Left lobe of liver (tissue), 2 donors: ENCODE measurements around the gene SERPINA1. TPM values are rescaled to one million over a fixed set of nuclear protein-coding genes. Genes with fewer than 3 reads are reported as not detected.
A peak's percentile ranks its signal among the peaks of the same experiment; 100 is the strongest.

ENCODE experiments used
- ATAC-seq: fragments of 200-7000 bp; cut with Tn5 transposase; one replicate; pipeline ENCODE4 v1.9.1; 2020; ENCODE audit warnings: mild to moderate bottlenecking, moderate library complexity
- DNase-seq: peaks from one replicate; pipeline ENCODE4 v3.0.0-alpha.2; 2020; ENCODE audit warnings: low spot score
- total RNA-seq: library from RNA; stranded (reverse); gene quantifications from one replicate; pipeline ENCODE4 v1.2.1, GENCODE V29; 2021
- donor health status: DM: no; HTN: no; CAD: no; lungs with moderate emphysema.
- donor health status: DM: no; HTN: yes; CAD: no.

The SERPINA1 gene
- total RNA-seq, 1 donor from 2014 or later = 17,840 TPM

DNA sequence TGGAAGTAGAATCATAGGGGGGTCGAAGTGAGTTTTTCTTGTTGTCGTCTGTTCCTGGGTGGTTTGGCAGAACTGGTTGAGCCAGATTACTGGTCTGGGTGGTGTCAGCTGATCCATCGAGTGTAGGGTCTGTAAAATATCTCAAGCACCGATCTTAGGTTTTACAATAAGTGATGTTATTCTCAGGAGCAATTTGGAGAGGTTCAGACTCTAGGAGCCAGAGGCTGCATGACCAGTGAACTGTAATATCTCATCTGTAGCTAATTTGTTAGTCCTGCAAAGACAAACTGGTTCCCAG lies 9.7 kb upstream of the SERPINA1 start:
- DNase-seq (no peak), ATAC-seq (no peak)

DNA sequence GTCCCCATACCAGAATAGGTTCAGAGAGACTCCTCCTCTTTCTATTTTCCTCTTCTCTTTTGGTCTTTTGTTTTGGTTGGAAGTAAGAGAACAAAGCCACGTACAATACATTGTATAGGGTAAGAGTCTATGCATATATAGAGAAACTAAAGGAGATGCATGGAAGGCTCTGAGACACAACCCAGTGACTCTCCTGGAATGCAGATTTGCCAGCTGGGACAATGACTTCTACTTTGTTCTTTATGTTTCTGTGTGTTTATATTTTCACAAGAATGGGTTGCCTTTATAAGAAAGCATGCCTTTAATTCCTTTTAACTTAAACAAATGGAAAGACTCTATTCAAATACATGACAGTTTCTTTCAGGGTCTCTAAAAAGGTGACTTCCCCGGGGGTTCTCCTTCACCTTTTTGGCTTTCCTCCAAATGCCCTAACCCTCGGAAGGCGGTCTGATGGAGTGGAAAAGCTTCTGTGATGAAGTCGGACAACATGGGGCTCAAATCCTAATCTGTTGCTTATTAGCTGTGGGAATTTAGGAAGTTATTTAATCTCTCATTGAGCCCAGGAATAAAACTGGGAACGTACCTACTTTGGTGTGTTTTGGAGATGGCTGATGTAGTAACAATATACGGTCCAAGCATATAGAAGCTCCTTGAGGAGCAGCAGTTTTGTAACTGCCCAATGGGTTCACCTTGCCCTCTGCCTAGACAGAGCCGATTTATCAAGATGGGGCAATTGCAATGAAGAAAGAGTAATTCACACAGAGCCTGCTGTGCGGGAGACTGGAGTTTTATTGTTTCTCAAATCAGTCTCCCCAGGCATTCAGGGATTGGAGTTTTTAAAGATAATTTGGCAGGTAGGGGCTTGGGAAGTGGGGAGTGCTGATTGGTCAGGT lies 9.1 kb upstream of the SERPINA1 start:
- DNase-seq (no peak), ATAC-seq (no peak)

DNA sequence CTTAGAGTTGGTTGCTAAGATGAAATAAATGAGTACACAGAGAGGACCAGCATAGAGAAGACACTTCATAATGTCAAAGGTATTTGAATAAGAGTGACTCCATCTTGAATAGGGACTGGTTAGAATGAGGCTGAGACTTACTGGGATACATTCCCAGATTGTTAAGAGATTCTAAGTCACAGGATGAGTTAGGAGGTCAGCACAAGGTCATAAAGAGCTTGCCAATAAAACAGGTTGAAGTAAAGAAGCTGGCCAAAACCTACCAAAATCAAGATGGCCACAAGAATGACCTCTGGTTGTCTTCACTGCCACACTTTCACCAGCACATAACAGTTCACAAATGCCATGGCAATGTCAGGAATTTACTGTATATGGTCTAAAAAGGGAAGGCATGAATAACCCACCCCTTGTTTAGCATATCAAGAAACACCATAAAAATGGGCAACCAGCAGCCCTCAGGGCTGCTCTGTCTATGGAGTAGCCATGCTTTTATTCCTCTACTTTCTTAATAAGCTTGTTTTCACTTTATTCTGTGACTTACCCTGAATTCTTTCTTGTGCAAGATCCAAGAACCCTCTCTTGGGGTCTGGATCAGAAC lies 8.3 kb upstream of the SERPINA1 start:
- ATAC-seq (no peak), DNase-seq (no peak)

DNA sequence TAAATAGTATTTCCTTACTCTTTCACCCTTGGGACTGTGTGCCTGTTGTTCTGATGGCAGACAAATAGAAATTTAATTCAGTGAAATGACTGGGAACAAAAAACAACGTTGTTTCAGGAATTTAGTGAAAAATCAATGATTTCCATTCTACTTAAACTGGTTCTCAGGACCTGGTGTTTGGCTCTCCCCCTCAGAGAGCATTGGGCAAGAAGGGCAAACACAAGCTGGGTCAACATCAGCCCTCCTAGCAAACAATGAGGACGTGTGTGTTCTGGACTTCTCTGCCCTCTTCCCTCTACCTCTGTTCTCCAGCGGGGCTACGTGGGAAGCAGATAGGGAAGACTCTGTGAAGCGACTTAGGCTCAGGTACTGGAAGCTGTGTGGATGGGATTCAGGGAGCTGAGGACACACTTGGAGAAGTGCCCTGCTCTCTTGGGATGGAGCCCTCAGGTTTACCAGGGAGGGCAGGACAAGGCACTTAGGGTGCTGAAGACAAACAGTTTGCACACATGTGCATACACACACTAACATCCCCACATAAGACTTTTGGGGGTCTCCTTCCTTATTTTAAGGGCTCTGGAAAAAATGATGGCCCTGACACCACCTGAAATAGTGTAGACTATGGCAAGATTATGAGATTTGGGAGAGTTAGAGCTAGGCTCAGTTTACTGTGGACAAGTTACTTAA lies 7.6 kb upstream of the SERPINA1 start:
- ATAC-seq (peak; percentile 70), DNase-seq (peak; percentile 88)

DNA sequence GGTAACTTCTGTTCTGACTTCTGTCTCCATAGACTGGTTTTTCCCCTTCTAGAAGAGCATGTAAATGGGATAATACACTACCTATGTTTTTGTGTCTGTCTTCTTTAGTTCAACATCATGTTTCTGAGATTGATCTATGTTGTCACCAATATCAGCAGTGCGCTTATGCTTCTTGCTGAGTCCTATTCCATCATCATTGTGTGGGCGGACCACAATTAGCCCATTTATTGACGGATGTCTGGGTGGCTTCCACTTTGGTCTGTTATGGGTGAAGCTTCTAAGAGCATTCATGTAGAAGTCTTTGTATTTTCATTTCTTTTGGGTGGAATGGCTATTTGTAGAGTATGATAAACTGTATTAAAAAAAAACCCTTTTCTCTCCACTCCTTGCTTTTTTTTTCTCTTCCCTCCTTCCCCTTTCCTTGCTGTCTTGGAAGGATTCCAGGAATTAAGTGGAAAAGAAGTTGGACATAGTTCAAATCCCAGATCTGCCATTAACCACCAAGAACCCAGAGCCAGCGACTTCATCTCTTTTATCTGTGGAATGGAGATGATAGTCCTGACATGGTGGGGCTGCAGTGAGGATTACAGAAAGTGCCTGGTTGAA lies 7.0 kb upstream of the SERPINA1 start:
- DNase-seq = no peak
- no peak for ATAC-seq

DNA sequence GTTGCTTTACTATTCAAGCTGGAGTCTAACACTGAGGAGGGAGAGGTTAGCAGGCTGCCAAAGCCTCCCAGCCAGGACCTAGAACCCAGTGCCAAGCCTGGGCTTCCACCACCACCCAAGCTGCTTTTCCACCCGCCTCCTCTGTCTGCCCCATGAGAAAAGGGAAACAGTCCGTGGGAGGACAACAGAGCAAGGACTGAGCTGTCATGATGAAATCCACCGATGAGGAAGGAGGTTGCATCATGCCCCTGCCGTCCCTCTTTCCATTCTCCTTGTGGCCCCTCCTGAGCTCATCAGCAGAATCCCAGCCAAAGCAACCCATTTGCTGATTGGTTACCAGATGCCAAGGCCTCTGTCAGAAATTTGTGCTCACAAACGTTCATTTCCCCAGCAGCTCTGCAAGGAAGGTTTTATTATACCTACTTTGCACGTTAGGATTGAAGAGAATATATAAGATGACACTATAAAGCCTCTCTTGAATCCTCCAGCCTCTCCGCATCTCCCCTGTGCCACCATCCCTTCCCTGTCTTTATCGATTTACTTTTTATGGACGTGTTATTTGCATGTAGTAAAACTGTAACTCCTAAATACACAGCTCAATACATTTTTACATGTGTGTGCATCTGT lies 6.3 kb upstream of the SERPINA1 start:
- DNase-seq = peak; percentile 90
- peak; percentile 47 for ATAC-seq

DNA sequence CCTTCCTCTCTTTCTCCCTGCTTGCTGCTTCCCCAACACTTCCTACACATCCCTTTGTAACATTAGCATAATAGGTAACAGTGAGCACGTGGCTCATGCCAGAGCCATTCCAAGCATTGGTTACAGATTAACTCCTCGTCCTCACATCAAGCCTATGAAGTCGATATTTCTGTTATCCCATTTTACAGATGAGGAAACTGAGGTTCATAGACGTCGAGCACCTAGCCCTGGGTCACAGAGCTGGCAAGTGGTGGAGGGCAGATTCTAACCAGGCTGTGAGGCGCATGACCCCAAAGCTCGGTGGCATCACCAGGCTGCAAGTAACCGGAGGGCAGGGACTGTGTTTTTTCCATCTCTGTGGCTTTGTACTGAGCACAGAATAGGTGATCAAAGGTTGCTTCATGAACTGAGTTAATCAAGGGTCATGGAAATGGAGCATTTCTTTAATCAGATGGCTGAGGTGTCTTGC lies 5.7 kb upstream of the SERPINA1 start:
- DNase-seq = peak; percentile 69
- ATAC-seq = peak; percentile 27

DNA sequence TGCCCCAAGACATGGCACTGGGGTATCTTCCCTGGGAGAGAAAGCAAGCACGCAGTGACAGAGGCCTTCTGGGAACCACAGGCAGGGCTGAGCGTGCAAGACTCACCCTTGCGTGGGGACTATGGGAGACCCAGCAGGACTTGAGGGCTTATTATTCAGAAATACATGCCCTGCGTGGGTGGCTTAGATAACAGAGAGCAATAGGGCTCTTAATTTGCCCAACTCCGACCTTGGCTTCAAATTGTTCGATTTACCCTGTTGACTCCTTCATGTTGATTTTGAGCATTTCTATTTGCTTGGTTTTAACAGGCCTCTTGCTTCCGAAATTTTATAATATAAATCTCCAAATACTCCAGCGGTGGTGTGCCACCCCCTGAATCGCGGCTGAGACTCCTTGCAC lies 5.1 kb upstream of the SERPINA1 start:
- ATAC-seq (peak; percentile 2), DNase-seq (peak; percentile 72)

DNA sequence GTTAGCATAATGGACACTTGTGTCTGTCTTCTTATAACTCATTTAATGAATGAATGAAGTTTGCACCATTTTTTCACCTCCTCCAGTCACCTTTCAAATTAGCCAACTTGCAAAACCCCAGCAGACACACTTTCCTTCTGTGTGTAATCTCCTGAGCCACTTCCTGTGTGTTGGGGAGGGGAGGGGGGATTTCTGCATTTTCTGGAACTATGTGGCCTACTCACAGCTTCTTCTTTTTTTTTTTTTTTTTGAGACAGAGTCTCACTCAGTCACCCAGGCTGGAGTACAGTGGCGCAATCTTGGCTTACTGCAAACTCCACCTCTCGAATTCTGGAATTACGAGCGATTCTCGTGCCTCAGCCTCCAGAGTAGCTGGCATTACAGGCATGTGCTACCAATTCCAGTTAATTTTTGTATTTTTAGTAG lies 4.1 kb upstream of the SERPINA1 start:
- DNase-seq = peak; percentile 78
- ATAC-seq = no peak

DNA sequence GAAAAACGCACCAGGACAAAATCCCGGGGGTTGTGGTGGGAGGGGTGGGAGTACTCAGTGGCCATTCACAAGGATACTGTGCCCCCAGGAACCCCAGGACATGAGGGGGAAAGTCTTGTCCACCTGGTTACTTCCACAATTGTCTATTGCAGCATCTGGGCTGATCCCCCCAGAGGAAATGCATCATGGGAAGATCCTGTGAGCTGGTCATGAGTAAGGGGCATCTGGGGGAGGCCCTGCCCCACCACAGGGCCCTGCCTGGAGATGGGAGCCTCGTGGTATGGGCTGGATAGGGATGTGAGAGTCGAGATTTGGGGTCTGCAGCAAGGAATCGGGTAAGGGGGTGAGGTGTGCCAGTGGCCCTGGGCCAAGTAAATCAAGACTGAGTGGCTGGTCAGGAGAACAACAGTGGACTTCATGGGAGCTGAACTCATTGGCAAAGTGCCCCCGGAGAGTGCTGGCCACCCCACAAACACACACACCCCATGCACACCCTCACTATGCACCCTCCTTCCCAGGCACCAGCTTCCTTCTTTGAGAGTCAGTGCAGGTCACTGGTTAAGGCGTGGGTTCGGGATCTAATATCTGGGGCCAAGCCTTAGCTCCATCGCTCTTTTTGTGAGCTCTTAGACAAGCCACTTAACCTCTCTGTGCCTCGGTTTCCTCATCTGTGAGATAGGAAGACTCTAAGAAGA lies 3.0 kb upstream of the SERPINA1 start:
- ATAC-seq (no peak), DNase-seq (no peak)

DNA sequence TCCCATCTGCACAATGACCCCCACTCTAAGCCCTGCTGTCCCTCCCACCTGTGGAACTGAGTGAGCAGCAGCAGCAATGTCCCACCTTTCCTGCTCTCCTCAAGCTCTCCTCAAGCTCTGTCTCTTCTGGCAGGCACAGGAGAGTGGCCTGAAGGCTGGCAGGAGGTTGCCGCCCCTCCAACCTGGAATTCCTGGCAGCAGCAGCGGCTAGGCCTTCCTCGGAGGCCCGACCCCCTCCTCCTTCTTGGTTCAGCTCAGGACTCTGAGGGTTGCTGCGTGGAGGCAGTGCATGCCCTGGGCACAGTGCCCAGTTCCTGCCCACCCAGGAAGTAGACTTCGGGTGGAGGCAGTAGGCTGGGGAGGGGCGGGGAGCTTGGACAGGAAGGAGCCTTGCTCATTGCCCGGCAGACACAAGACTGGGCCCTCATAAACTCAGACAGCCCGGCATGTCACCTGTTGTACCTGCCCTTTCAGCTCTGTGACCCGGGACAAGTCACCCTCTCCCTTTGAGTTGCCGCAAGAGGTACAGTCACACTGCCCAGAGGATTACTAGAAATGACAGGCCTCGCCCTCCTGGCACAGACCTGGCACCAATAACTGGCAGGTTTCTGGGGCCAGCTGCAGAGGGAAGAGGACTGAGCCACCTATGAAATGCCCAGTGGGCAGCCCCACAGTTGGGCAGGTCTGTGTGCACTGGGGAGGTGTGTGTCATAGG lies 2.1 kb upstream of the SERPINA1 start:
- ATAC-seq (peak; percentile 53), DNase-seq (peak; percentile 96)

DNA sequence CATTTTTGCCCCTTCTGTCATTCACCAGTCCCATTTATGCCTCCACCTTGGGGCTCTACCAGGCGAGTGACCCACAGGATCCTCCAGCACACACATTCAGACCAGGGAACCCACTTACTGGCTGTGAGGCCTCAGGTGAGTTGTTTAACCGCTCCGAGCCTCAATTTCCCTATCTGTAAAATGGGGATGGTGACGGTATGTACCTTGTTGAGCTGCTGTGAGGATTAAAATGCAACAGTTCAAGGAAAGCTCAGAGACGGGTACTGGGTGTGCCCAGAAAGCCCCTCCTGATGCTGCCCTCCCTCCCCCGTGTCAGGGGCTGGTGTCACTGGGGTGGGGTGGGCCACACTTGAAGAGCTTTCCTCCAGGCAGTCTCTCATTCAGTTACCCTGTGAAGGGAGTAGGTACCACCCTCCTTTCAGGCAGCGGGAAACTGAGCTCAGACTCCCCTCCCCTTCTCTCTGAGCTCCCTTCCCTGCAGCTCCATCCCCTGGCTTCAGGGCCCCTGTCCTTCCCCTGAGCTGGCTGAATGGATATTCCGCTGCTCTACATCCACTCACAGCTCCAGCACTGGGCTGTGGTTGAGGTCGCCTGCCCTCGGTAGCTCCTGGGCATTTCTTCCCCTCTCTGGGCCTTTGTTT lies 1.4 kb upstream of the SERPINA1 start:
- ATAC-seq = no peak
- DNase-seq = no peak

DNA sequence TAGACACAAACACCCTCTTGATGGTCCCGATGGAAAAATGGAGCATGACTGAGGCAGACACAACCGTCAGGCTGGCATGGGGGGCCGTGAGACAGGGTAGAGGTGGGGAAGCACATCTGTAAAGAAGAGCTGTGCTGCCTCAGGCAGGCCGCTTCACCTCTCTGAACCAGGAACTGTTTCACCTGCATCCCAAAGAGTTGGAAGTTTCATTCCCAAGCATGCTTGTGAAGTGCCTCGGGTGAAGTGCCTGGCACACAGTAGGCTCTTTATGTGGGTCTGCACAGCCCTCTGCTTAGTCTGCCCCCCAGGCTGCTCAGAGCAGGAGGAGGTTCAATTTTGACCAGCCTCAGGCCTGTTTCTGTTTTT lies 685 bp upstream of the SERPINA1 start:
- DNase-seq (no peak), ATAC-seq (no peak)

DNA sequence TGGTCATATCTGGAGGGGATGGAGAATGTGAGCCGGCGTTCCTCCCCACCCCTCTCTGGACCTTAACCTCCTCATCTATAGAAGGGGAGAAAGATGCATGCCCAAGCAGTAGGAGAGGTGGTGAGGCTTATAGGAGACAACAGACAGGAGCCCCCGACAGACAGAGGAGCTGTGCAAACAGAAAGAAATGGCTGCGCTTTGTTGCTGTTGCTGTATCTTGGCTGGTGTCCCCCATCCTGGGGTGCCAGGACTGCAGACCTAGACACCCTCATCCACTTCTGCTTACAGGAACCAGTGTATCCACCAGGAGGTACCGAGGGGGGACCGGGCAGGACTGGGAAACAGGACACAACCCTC lies 397 bp downstream of the SERPINA1 start:
- DNase-seq = no peak
- no peak for ATAC-seq

DNA sequence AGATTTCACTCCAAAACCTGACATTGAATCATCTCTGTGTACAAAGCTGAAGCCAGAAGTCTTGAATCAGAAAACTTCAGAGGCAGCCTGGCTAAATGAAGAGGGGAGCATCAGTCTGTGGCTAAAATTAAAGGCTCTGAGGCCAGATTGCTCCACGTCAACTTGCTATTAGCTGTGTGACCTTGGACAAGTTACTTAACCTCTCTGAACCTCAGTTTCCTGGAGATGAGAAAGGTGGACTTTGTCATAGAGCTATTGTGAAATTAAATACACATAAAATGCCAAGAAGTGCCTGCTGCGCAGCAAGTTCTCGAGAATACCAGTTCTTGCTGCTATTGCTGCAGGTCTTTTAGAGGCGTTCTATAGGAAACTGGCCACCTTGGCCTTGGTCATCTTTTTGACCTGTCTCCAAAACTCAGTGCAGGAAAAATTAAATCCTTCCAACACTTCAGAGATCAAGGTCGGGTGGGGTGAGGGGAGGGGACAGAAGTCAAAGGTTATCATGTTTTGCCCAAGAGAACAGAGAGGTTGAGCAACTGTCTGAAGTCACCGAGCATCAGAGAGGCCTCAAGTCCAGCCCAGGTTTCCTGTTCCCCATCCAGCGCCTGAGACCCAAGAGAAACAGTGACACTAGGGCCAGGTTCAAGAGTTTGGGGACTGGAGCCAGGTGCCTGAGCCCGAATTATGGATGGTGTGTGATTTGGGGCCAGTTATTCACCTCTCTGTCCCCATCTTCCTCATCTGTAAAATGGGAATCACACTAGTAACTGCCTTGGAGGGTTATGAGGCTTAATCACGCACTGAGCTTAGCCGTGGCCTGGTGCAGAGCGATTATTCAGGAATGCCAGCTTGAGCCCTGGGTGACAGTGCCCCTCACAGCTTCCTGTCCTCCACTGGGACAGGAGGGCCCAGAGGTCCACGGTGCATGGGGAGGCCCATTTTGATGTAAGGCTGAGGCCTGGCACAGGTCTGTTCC lies 1.1 kb downstream of the SERPINA1 start:
- DNase-seq (peak; percentile 62), ATAC-seq (no peak)

DNA sequence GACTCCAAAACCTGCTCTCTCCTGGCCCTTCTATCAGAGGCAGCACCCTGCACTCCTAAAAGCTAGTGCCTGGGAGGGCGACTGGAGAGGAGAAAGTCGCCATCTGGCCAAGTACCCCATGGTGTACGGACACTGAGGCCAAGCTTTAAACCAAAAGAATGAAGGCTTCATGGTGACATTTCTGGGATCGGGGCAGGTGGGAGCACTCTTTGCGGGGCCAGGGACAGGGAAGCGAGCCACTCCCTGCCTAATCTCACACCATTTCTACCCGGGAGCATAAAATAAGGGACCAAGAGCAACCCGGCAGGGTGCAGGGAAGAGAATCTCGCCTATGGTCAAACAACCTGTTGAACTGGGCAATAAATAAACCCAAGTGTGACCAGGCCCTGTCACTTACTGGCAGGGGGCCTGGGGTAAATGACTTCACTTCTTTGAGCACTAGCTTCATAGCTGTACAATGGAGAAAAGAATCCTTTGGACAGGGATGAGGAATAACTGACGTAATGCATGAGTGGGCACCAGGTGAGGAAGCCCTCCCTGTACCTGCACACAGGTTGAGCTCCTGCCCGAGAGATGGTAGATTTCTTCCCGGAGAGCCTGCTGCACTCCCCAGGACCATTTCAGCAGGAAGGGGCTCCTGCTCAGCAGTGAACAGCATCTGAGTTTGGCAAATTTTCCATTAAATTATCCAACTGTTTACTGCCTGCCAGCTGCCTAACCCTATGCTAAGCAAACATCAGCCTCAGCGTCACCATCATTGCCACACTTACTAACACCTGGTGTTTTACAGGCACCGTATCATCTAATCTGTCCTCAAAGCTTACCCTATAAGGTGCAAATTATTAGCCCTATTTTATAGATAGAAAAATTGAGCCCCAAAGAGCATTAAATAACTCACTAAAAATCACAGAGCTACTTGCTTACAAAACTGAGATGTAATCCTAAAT lies 2.0 kb downstream of the SERPINA1 start:
- DNase-seq = peak; percentile 44
- no peak for ATAC-seq

DNA sequence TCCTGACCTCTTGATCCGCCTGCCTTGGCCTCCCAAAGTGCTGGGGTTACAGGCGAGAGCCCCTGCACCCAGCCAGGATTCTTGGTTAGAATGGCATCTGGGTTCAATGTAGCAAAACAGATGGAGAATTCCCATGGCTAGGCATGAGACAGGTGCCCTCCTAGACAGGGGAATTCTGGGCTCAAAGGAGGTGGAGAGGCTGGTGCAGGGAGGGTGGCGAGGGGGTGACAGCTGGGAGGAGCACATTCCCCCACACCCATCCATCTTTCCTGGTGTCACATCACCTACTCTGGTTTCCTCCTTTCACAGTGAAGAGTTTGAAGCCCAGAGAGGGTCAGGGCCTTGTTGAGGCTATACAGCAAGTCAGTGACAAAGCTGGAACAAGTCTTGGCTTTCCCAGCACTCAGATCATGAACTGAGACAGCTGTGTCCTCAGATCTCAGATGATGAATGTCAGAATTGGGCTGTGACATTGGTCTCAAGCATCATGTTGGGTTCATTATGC lies 2.8 kb downstream of the SERPINA1 start:
- peak; percentile 57 for DNase-seq
- peak; percentile 0 for ATAC-seq
